HG02970 (cell line): ENCODE results near the gene KRTAP20-1.

Source experiments
- ATAC-seq: cut with Tn5 transposase; IDR thresholded peaks from one replicate; pipeline ENCODE4 v1.9.1; 2021; ENCODE audit warnings: mild to moderate bottlenecking, moderate library complexity, moderate number of reproducible peaks; ENCODE audit not compliant: unreplicated experiment, low FRiP score

KRTAP20-1 gene, protein sequence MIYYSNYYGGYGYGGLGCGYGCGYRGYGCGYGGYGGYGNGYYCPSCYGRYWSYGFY

DNA sequence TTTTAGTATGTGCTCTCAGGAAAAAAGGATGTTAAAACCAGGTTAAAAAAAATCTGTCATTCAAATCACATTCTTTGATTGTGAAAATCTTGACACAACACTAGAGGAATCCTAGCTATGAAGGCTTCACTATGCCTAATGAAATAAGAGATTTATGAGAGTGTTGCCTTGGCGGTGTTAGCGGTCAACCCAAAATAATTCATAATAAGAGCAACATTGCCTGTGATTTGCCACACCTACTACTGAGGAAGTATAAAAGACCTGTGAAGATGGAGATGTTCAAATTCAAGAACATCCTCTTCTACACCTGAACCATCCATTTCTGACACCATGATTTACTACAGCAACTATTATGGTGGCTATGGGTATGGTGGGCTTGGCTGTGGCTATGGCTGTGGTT is at the start of gene KRTAP20-1:
KRTAP20-1 (plus strand) TSS at position 301 of the 400 bp plus-strand sequence; CDS start at position 331, 30 bp downstream.
- ATAC-seq: no peak

DNA sequence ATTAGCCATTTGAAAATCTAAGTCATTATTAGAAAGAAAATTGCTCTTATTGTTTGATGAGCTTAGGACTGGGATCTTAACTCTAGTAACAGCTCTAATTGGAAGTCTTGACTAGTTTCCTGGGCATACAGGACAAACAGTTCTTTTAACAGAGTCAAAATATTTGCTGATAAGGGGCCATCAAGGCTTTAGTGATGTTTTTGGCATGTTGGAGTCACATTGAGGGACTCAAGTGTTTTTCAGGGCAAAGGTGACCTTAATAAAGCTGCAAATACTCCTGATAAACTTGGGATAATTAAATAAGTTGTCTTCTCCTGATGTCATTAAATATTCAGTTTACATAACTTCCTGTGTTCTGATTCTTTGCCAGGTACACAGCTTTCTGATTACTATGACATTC is 48.6 kb upstream of the KRTAP20-1 start:
- no peak for ATAC-seq

DNA sequence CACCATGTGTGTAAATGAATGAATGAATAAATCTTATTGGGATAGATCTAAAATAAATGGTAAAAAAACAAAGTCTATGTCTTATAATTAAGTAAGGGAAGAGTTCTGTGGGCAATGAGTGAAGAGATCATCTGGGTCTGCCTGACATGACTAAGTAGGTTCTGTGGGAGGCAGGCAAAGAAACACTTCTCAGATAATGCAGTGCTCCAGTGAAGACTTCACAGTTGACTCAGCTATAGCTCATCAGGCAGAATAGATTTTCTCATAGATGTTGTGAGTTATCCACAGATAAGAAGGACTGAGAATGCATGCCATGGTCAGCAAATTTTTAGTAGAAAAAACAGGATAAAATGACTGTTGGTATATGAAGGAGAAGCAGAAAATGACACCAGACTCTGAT is 38.5 kb upstream of the KRTAP20-1 start:
- no peak for ATAC-seq

DNA sequence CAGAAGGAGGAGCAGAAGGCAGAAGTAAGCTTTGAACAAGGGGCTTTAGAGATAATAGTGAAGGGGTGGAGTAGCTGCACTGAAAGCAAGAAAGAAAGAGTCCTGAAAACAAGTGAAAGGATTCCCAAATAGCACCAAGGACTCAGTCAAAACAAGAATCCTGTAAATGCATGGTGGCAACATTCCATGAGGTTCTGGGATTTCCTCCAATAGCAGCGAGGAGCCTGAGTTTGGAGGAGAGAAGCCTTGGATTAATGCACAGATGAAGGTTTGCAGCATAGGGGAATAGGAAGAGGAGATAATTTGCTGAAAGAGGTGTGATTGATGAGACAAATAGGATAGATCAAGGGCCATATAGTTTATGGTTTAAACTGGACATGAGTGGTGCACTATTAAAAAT is 36.9 kb upstream of the KRTAP20-1 start:
- ATAC-seq: no peak

DNA sequence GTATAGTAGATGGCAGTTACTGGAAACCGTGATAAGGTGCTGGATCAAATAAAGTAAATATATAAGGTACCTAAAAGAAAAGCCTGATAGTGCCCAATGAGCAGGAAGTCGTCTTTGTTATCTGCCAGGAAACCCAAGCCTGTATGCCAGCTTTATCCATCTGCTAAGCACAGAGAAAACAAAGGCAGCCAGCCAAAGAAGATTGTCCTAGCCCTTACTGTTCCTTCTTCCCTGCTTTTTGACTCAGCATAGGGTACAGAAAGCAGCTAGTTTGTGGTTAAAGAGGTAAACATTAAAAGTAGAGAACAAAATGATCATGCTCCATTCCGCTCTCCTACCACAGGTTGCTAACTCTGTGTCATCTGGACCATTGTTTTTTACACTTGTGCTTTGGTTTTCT is 36.1 kb upstream of the KRTAP20-1 start:
- ATAC-seq: no peak

DNA sequence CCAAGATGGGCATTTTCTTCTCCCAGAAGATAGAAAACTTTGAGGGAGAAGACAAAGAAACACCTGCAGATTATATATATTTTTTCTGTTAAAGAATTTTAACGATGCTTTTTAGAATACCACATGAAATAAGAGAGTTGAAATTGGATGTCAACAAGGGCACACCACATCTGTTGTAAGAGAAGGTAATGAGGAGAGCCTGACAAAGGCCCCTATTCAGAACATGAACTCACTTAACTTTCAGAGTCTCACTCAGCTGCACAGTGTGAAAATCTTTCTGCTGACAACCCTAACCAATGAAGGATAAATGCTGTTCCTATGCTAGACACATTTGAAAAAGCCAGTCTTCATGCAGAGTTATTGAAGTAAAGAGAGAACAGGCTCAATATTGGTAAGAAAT is 33.4 kb upstream of the KRTAP20-1 start:
- ATAC-seq: no peak

DNA sequence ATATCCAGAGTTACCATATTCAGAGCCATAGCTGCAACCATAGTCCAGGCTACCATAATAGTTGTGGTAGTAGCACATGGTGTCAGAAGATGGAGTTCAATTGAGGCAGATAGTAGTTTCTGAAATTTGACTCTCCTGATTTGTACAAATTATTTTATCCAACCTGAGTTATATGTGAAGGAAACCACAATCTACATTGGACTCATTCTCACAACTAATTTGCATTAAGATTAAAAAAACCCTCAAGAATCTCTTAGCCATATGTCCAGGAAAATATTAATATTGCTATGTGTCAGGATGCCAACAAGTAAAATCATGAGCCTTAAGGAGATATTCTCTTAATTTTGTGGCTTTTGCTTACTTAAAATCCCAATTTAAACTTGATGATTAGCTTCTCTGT is 25.9 kb upstream of the KRTAP20-1 start, which contains the start of gene KRTAP22-2:
KRTAP22-2 (minus strand) TSS at position 101 of the 400 bp plus-strand sequence.
- no peak for ATAC-seq

DNA sequence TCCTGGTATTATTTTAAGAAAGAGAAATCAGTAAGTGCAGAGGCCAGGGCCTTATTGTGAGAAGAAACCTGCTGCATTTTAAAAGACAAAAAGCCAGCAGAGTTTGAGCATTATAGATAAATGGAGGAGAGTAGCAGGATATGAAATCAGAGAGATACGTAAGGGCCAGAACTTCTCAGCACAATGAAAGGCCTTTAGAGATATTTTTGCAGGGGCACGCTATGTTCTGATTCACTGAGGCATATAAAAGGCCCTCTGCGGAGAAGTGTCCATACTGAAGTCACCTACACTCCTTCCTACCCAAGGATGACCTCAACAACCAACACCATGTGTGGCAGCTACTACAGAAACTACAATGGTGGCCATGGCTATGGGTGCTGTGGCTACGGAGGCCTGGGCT is 24.1 kb upstream of the KRTAP20-1 start, which contains the start of gene KRTAP6-3:
KRTAP6-3 (plus strand) TSS at position 301 of the 400 bp plus-strand sequence; CDS start at position 307, 6 bp downstream.
- ATAC-seq: no peak

DNA sequence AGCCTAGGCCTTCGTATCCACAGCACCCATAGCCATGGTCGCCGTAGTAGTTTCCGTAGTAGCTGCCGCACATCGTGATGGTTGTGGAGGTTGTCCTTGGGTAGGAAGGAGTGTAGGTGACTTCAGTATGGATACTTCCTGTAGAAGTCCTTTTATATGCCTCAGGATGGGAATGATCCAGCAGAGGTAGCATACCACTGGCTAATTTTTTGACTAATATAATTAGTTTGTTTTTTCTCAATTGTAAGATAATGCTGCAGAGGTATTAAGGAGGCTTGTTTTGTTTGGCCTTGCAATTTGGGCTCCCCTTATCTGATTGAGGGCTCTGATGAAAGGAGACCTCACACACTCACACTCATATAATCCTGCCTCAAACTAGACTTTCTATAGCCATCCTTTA is 17.4 kb upstream of the KRTAP20-1 start, which contains the start of gene KRTAP6-2:
KRTAP6-2 (minus strand) TSS at position 101 of the 400 bp plus-strand sequence; CDS start at position 73, 28 bp downstream.
- no peak for ATAC-seq

DNA sequence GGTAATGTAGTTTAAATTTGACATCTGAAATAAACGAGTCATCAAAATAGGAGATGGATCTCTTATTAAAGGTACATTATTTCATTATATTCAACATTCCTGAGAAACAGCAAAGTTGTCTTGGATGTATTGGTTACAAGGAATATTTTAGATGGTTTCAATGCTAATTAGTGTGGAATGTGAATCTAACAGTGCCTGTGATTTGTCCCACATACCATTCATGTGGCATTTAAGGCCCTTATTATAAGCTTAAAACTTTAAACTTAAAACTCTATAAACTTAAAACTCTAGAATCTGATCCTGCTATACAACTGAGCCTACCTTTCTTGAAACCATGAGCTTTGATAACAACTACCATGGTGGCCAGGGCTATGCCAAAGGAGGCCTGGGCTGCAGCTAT is 15.4 kb upstream of the KRTAP20-1 start, which contains the start of gene KRTAP22-1:
KRTAP22-1 (plus strand) TSS at position 301 of the 400 bp plus-strand sequence.
- no peak for ATAC-seq

DNA sequence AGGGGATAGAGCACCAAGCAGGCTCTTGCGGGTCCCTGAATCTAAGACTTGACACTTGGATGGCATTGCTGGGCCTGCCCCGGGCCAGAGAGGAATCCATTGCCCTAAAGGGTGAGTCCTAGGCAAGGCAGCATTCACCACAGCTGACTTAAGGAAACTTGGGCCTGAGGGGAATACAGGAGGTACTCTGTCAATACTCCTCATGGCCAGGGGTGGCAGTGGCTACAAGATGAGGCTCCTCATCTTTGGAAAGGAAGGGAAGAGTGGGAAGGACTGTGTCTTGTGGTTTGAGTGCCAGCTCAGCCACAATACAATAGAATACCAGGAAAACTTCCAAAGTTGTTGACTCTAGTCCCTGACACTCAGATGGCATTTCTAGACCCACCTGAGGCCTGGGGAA is 10.3 kb upstream of the KRTAP20-1 start:
- ATAC-seq: no peak

DNA sequence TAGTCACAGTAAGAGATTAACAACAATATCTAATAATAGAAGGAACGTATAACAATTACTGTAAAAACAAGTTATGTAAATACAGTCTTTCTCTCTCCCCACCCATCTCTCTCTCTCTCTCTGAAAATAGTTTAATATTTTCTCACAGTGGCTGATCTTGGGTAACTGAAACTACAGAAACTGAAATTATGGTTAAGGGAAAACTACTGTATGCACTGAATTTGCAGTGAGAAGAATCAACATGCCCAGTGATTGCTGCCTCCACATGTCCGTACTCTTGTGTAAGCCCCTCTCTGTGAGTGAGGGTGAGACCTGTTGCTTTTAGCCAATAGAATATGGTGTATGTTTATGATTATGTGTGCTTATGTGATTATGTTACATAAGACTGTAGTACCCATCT is 4.1 kb upstream of the KRTAP20-1 start:
- ATAC-seq: no peak

DNA sequence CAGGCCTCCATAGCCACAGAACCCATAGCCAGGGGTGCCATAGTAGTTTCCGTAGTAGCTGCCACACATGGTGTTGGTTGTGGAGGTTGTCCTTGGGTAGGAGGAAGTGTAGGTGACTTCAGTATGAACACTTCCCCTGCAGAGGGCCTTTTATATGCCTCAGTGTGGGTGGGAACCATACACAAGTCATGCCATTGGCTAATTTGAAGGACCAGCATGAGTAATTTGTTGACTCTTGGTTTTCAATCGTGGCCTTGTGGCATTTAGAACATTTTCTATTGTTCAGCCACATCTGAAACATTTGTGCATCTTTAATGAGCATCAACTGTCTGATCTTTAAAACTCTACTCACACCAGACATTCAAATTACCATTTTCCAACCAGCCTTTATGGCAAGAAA is 2.4 kb upstream of the KRTAP20-1 start, which contains the start of gene KRTAP6-1:
KRTAP6-1 (minus strand) TSS at position 95 of the 400 bp plus-strand sequence; CDS start at position 69, 26 bp downstream.
- no peak for ATAC-seq

DNA sequence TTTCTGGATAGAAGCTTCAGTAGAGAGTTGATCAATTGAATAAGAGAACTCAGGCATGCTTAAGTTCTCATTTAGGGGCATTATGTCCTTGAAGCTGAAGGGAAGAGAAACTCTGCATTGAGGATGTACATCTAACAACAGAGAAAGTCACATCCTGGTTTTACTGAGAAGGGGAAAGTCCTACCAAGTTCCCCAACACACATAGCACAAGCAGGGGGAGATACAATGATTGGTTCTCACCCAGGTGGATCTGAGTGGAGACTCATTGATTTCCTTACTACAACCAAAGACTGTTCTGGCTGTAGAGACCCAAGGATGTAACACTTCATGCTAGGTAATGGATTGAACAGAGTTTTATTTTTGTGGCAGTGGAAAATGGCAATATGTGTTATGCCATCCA is 1.0 kb upstream of the KRTAP20-1 start:
- ATAC-seq: no peak

DNA sequence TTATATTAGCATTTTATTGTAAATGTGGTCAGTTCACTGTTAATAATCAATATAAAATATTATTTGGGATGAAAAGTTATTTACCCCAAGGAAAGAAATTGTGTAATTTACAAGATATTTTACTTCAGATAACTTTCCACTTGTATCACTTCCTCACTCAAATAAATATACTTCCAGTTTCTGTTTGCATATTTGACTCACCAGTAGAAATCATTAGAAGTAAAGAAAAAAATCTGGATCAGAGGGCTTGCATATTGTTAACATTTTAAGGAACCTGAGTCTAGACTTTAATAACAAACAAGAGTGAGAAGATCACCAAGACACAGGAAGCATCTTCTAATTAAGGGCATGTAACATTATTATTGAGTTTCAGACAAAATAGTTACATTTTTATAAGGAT is 3.9 kb downstream of the KRTAP20-1 start:
- no peak for ATAC-seq

DNA sequence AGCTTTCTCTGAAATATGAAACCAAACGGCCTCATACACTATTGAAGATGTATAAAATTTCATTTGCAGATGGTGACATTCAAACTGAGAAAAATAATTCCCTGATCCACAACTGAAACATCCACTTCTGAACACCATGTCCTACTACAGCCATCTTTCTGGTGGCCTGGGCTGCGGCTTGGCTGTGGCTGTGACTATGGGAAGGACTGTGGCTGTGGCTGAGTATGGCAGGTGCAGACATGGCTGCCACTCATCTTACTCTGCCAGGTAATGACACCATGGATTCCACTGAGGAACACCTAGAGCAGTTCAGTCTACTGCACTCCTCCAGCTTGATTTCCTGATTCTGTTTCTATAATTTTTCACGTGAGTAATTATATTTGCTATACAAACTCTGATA is 4.3 kb downstream of the KRTAP20-1 start, which contains the start of gene KRTAP20-4:
KRTAP20-4 (plus strand) TSS at position 106 of the 400 bp plus-strand sequence.
- no peak for ATAC-seq

DNA sequence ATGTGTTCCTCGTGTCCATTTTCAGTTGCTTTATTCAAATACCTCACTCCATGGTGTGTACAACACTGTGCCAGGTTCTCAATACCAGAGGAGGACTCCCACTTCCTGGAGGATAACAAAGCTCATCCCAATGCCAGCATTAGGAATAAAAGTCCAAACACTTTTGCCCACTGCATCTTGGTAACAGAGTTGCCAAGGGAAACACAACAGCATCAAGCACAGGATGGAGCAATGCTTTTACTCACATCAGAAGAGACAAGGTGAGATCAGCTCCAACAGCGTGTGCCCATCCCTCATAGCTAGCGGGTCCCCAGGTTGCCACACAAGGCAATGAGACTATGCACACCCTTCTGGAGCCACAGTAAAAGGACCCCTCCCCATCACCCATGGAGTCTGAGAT is 7.1 kb downstream of the KRTAP20-1 start:
- ATAC-seq: no peak

DNA sequence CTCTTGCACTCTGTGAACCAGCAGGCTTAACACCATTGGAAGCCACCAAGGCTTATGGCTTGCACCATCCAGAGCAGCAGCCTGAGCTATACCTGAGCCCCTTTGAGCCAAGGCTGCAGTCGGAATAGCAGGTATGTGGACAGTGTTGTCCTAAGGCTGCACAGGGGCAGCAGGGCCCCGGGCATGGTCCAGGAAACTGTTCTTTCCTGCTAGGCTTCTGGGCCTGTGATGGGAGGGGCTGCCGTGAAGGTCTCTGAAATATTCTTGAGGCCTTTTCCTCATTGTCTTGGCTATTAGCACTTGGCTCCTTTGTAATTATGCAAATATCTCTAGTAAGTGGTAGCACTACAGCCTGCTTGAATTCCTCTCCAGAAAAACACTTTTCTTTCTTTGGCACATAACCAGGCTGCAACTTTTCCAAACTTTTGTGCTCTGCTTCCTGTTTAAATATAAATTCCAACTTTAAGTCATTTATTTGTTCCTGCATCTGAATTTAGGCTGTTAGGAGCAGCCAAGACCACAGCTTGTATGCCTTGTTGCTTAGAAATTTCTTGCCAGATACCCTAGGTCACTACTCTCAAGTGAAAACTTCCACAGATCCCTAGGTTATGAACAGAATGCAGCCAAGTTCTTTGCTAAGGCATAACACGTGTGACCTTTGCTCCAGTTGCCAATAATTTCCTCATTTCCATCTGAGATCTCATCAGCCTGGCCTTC is 9.4 kb downstream of the KRTAP20-1 start:
- ATAC-seq: no peak

DNA sequence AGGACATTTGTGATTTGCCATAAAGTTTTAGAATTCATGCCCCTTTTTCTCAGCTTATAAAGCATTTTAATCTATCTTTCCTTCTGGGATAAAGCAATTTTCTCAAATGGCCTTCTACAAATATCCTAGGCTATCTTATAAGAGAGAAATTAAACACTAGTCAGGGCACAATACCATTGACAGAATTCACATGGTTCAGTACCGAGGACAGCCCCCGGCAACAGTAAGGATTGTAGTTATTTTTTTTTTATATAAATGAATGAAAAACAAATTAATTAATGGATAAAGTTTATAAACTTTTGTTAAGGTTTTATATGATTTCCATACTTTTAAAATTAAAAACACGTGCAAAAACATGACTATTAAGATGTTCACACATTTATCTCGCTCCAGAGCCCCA is 11.9 kb downstream of the KRTAP20-1 start:
- ATAC-seq: no peak

DNA sequence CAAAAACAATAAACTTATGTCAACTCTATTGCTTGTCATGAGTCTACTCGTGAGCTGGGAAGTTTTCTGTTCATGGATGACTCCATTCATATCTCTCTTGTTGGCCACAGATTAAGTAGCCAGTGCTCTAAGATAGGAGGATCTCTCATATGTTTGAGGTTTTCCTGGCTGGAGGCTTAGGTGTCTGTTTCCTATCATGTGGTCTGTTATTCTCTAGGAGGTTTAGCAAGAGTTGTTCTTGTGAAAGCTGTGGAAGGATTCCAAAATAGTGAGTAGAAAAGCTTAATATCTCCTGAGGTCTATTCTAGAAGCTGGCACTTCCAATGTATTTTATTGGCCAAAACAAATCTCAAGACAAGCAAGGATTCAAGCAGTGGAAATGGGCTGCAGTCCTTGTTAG is 13.0 kb downstream of the KRTAP20-1 start:
- ATAC-seq: no peak

DNA sequence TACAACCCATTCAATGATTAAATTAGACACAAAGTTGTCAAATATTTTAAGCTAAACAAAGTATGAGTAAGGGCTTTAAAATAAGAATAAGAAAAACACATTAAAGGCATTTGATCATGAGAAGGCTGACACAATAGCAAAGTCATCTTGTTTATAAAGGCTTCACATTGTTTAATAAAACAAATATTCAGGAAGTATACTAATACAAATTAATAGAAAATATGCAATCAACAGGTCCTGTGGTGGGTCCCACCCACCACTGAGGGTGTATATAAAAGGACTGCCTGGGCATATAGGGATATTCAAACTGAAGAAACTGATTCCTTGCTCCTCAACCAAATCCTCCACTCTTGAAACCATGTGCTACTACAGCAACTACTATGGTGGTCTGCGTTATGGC is 18.7 kb downstream of the KRTAP20-1 start, which contains the start of gene KRTAP20-2:
KRTAP20-2 (plus strand) TSS at position 301 of the 400 bp plus-strand sequence; CDS start at position 359, 58 bp downstream.
- ATAC-seq: no peak

DNA sequence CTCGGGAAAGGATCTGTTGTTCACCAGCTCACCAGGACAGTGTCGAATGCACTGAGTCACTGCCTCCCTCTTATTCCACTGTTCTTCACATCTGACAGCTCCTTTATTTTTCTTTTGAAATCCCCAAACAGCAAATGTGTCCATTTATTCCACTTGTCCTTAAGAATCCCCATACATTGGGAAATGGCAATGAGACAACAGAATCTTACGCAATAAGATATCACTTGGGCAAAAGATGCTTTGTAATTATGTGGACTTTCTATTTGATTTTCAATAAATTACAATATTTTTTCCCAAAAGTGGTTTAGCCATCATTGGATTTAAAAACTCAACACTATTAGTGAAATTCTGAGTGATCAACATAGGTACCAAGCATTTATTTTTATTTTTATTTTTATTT is 22.5 kb downstream of the KRTAP20-1 start:
- no peak for ATAC-seq
